Muscle of leg (tissue), 11 donors: ENCODE data around the gene HOXB5. TPM values are rescaled to one million over a fixed set of nuclear protein-coding genes. Genes with fewer than 3 reads are reported as not detected.
A peak's percentile ranks its signal among the peaks of the same experiment; 100 is the strongest.

Source experiments
- DNase-seq: peaks from one replicate; pipeline ENCODE4 v3.0.0; 2013
- H3K27ac ChIP-seq: one replicate; pipeline ENCODE4 v1.5.1; 2013; ENCODE audit warnings: mild to moderate bottlenecking, low read length, control low read depth
- H3K27me3 ChIP-seq: one replicate; pipeline ENCODE4 v1.6.1; 2013; ENCODE audit warnings: low read length; ENCODE audit not compliant: control insufficient read depth, insufficient read depth
- H3K36me3 ChIP-seq: one replicate; pipeline ENCODE4 v1.6.1; 2013; ENCODE audit warnings: low read length; ENCODE audit not compliant: control insufficient read depth, insufficient read depth
- H3K4me1 ChIP-seq: one replicate; pipeline ENCODE4 v1.6.1; 2013; ENCODE audit warnings: low read length; ENCODE audit not compliant: control insufficient read depth, insufficient read depth
- H3K4me3 ChIP-seq: one replicate; pipeline ENCODE4 v1.5.1; 2013; ENCODE audit warnings: low read length, control low read depth
- H3K9me3 ChIP-seq: replicated peaks from 2 replicates; pipeline ENCODE4 v1.6.1; 2013; ENCODE audit warnings: low read depth, low read length; ENCODE audit not compliant: control insufficient read depth
- WGBS: methylation state at CpG from one replicate; pipeline ENCODE4 v1.1.5; 2013; ENCODE audit warnings: missing lambda C conversion rate; ENCODE audit not compliant: insufficient coverage; 5-methylcytosine and 5-hydroxymethylcytosine counted together
- polyA plus RNA-seq, 8 donors: library from polyadenylated mRNA; unstranded; fragments of 120-200 nt; gene quantifications; one replicate each; pipeline versions ENCODE4 v1.2.1 to v1.2.3, GENCODE V29; 2013; ENCODE audit warnings: inconsistent platforms in 1 of 8, low replicate concordance in 1 of 8; ENCODE audit not compliant: insufficient read length in 8 of 8, insufficient read depth in 1 of 8
- total RNA-seq: library from RNA; stranded (reverse); fragments of 120-200 nt; gene quantifications from one replicate; pipeline ENCODE4 v1.2.4, GENCODE V29; 2013

Gene HOXB5
- total and polyA plus RNA-seq, 9 donors = 0.13 to 2.7 (median 0.54) TPM

GRCh38 chr17:48628649-48629410 is 35.3 kb upstream of the HOXB5 start:
- H3K4me1 ChIP-seq = peaks cover 24% of the 10 kb centered on the region
- WGBS = 0% methylated on average over 3 of the region's 5 CpGs
- no peak for DNase-seq

DNA sequence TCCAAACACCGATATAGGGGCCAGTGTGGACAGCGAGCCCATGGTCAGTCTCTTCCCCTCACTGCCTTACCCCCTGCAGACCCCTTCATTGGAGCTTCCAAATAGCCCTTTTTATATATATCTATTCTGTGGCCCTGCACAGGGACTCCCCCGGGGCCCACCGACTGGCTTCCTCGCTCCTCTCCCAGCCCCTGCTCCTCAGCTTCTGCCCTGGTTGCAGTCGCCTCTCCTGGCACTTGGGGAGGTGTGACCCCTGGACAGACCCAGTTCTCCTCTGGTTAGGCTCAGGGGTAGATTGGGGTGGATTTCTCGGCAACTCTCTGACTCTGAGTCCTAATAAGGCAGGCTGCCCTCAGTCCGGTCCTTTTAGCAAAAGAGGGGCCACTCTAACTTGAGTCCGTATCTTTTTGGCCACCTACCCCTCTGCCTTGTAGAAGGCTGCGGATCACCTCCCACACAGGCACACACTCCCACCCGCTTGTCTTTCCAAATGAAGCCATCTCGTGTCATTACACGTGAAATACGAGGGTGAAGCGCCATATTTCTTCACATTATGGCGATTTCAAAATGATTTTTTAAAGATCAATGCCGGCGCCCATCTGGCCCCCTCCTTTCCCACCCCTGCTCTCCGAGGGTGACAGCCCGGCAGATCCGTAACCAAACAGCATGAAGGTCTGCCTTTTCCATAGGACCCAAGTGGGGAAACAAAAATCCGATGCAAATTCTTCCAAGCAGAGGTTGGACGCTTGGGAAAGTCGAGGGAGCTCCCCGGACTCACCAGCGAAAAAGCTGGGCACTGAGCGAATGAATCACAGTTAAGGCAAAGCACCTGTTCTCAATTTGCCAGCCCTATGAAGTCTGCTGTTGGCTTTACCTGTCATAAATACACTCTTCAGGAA is 34.3 kb upstream of the HOXB5 start:
- no peaks in the 10 kb centered on the region for H3K36me3 ChIP-seq
- peaks cover 97% of the 10 kb centered on the region for H3K27me3 ChIP-seq
- H3K9me3 ChIP-seq = no peaks in the 10 kb centered on the region
- H3K4me1 ChIP-seq = peaks cover 21% of the 10 kb centered on the region
- no peak overlapping the region for H3K27ac ChIP-seq
- no peak for DNase-seq
- no peak overlapping the region for H3K4me3 ChIP-seq
- WGBS = 16% methylated on average over 23 of the region's 27 CpGs

More at GRCh38 chr17:48628649-48629410, 35.3 kb upstream of the HOXB5 start:
- Histone ChIP-seq H3K4me3 (no peak overlapping the region), H3K27ac (no peak overlapping the region), H3K9me3 (no peaks in the 10 kb centered on the region), H3K27me3 (peaks cover 97% of the 10 kb centered on the region), H3K36me3 (no peaks in the 10 kb centered on the region)

DNA sequence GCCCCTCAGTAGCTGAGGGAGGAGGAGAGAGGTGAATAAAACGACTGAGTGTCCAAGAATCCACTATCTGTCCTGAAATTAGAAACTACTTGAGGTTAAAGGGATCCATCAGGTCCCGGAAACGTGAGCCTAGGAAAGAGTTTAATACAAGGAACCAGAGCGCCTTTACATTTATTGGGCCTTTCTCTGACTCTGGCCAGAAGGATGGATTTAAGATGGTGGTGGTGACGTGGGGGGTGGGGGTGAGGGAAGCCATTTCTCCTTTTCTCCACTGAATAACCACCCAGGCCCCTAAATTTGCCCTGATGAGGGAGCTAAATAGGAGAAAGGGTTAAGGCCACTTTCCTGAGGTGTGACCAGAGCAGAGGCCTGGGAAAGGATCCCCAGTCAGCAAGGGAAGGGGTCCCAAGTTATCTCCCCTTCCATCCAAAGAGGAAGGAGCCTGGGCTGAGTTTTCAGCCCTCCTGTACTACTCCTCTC is 33.6 kb upstream of the HOXB5 start:
- no CpG with 5 or more reads among the region's 5 CpGs for WGBS
- Histone ChIP-seq H3K9me3 (no peaks in the 10 kb centered on the region), H3K36me3 (no peaks in the 10 kb centered on the region), H3K4me1 (peaks cover 21% of the 10 kb centered on the region), H3K27me3 (peaks cover 97% of the 10 kb centered on the region), H3K27ac (no peak overlapping the region), H3K4me3 (no peak overlapping the region)
- no peak for DNase-seq

- H3K4me1 ChIP-seq = peaks cover 21% of the 10 kb centered on the region
- no peaks in the 10 kb centered on the region for H3K36me3 ChIP-seq
- peak within 1 kb of the TSS; percentile 23 for H3K4me3 ChIP-seq
- no peaks in the 10 kb centered on the region for H3K9me3 ChIP-seq
- WGBS = under 1% methylated on average over 17 of the region's 50 CpGs
- H3K27ac ChIP-seq = peak within 1 kb of the TSS; percentile 61
- DNase-seq = no peak
- peaks cover 97% of the 10 kb centered on the region for H3K27me3 ChIP-seq
Measured at GRCh38 chr17:48626245-48627117, 32.9 kb upstream of the HOXB5 start, which contains the start of gene HOXB9. HOXB9 (minus strand) TSS chr17:48626358; CDS start chr17:48626269, 89 bp downstream.

DNA sequence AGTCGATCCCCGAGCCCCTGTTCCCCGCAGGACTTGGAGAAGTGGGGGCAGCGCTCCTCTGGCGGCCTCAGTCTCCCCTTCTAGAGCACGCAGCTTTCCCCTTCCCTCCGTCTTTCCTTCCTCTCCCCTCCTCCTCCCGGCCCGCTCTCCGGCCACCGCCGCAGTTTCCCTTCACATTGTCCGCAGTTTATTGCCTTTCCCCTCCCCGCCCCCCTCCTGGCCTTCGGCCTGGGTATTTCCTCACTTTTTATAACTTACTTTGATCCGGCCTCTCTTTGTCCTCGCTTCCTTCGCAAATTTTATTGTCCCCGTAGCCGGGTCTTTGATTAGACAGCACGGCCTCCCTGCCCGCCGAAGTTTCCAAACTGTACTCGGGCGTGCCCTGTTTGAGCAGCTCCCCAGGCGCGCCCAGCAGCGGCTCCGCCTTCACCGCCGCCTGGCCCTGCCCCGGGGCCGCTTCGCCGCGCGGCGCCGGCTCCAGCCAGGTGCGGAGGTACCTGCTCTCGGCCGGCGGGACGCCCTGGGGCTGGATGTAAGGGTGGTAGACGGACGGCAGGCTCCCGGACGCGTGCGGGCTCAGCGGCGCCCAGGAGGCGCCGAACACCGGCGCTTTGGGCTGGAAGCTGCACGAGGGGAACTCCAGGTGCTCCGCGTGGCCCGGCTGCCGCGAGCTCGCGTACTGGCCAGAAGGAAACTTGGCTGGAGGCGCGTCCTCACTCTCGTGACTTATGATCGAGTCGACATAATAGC is 32.1 kb upstream of the HOXB5 start:
- H3K27me3 ChIP-seq = peaks cover 97% of the 10 kb centered on the region
- H3K27ac ChIP-seq = peak overlapping the region; percentile 61
- peaks cover 21% of the 10 kb centered on the region for H3K4me1 ChIP-seq
- under 1% methylated on average over 69 of the region's 69 CpGs for WGBS
- DNase-seq = no peak
- peak overlapping the region; percentile 23 for H3K4me3 ChIP-seq
- H3K9me3 ChIP-seq = no peaks in the 10 kb centered on the region
- no peaks in the 10 kb centered on the region for H3K36me3 ChIP-seq

GRCh38 chr17:48624544-48625494 is 31.2 kb upstream of the HOXB5 start:
- Histone ChIP-seq H3K27ac (peak overlapping the region; percentile 48), H3K4me1 (peaks cover 21% of the 10 kb centered on the region), H3K9me3 (no peaks in the 10 kb centered on the region), H3K4me3 (peak overlapping the region; percentile 15), H3K27me3 (peaks cover 99% of the 10 kb centered on the region), H3K36me3 (no peaks in the 10 kb centered on the region)
- WGBS = under 1% methylated on average over 49 of the region's 66 CpGs
- DNase-seq = no peak

GRCh38 chr17:48624118-48624517 is 30.5 kb upstream of the HOXB5 start:
- H3K27me3 ChIP-seq = peaks cover 100% of the 10 kb centered on the region
- no peak for DNase-seq
- H3K36me3 ChIP-seq = no peaks in the 10 kb centered on the region
- H3K4me3 ChIP-seq = no peak overlapping the region
- WGBS = 40% methylated on average over 2 of the region's 5 CpGs
- H3K4me1 ChIP-seq = peaks cover 21% of the 10 kb centered on the region
- no peaks in the 10 kb centered on the region for H3K9me3 ChIP-seq
- H3K27ac ChIP-seq = no peak overlapping the region

- Histone ChIP-seq H3K27ac (no peak overlapping the region), H3K9me3 (no peaks in the 10 kb centered on the region), H3K4me3 (no peak overlapping the region), H3K4me1 (peaks cover 21% of the 10 kb centered on the region), H3K36me3 (no peaks in the 10 kb centered on the region), H3K27me3 (peaks cover 100% of the 10 kb centered on the region)
- 24% methylated on average over 3 of the region's 4 CpGs for WGBS
- no peak for DNase-seq
Measured at GRCh38 chr17:48623583-48623982, 30.0 kb upstream of the HOXB5 start.
